A673 (cell line): Measurements from ENCODE around the gene CAGE1. TPM values are rescaled to one million over a fixed set of nuclear protein-coding genes. Genes with fewer than 3 reads are reported as not detected.

Experiments
- BruUV-seq: library from RNA; stranded (reverse); fragments of 400-500 nt; replicated peaks from 2 replicates; lab custom pipeline; 2021; lab: Mats Ljungman, UMichigan
- CTCF ChIA-PET: fragments of 300-600 bp; sonication (Branson Sonifier 250); formaldehyde crosslinking; loops from one replicate; lab custom pipeline; 2022; ENCODE audit warnings: antibody characterized with exemption; lab: Charles Lee
- POLR2A ChIA-PET: fragments of 300-600 bp; sonication (Branson Sonifier 250); formaldehyde crosslinking; loops from one replicate; lab custom pipeline; 2022; ENCODE audit warnings: antibody characterized with exemption; ENCODE audit not compliant: low non-redundant PET; lab: Charles Lee
- DNase-seq: peaks from one replicate; pipeline ENCODE4 v3.0.0-alpha.2; 2015; ENCODE audit warnings: low spot score
- H3K27ac ChIP-seq: fragments of 200-600 bp; sonication (generic); 2 replicates; pipeline ENCODE4 v1.5.1; 2016; ENCODE audit warnings: mixed run types, low read depth, mild to moderate bottlenecking, mixed read lengths, antibody characterized with exemption, low read length; ENCODE audit not compliant: poor library complexity, severe bottlenecking
- H3K27me3 ChIP-seq: fragments of 200-600 bp; sonication (generic); replicated peaks from 2 replicates; pipeline ENCODE4 v1.6.1; 2017; ENCODE audit warnings: mixed run types, low read depth, mild to moderate bottlenecking, mixed read lengths, antibody characterized with exemption, low read length; ENCODE audit not compliant: insufficient read depth, poor library complexity
- H3K36me3 ChIP-seq: fragments of 200-600 bp; sonication (generic); 2 replicates; pipeline ENCODE4 v1.6.1; 2016; ENCODE audit warnings: mixed run types, mild to moderate bottlenecking, mixed read lengths, antibody characterized with exemption, low read length; ENCODE audit not compliant: insufficient read depth, poor library complexity, severe bottlenecking
- H3K4me1 ChIP-seq: fragments of 200-600 bp; sonication (generic); 2 replicates; pipeline ENCODE4 v1.6.1; 2017; ENCODE audit warnings: mixed run types, mild to moderate bottlenecking, mixed read lengths, antibody characterized with exemption, low read length; ENCODE audit not compliant: insufficient read depth, poor library complexity, severe bottlenecking
- H3K4me3 ChIP-seq: fragments of 200-600 bp; sonication (generic); 2 replicates; pipeline ENCODE4 v1.5.1; 2016; ENCODE audit warnings: low read depth, mixed run types, mild to moderate bottlenecking, mixed read lengths, low read length; ENCODE audit not compliant: poor library complexity, severe bottlenecking
- H3K9me3 ChIP-seq: fragments of 200-600 bp; sonication (generic); 2 replicates; pipeline ENCODE4 v1.6.1; 2016; ENCODE audit warnings: mixed run types, low read depth, mild to moderate bottlenecking, mixed read lengths, antibody characterized with exemption, low read length; ENCODE audit not compliant: poor library complexity, severe bottlenecking
- CTCF ChIP-seq: fragments of 300-800, 200-600 bp; sonication (generic); conservative IDR thresholded peaks from 2 replicates; pipeline ENCODE4 v1.5.1; 2017; ENCODE audit warnings: low read depth, mild to moderate bottlenecking, antibody characterized with exemption, low read length, moderate library complexity, mixed read lengths
- EZH2 ChIP-seq: fragments of 200-600 bp; sonication (generic); IDR thresholded peaks from 2 replicates; pipeline ENCODE4 v1.6.1; 2017; ENCODE audit warnings: borderline replicate concordance, low read depth, mild to moderate bottlenecking, mixed read lengths, antibody characterized with exemption, low read length; ENCODE audit not compliant: poor library complexity, severe bottlenecking
- intact Hi-C: fragments of 100-400 bp; cut with micrococcal nuclease; formaldehyde crosslinking; loops from one replicate; pipeline ENCODE4 v1.10.0; 2022; ENCODE audit not compliant: unreplicated experiment
- total RNA-seq: library from RNA; stranded (reverse); gene quantifications from 2 replicates; pipeline ENCODE4 v1.2.3, GENCODE V29; 2021

The CAGE1 gene
- total RNA-seq, 1 experiment from 2014 or later, result 0.19 TPM

GRCh38 chr6:7311917-7312615, 77.5 kb downstream of the CAGE1 start:
- Histone ChIP-seq H3K27me3 (no peaks in the 10 kb centered on the region), H3K4me3 (peak overlapping the region; percentile 85), H3K36me3 (peaks cover 33% of the 10 kb centered on the region), H3K9me3 (no peaks in the 10 kb centered on the region), H3K4me1 (no peaks in the 10 kb centered on the region), H3K27ac (peak overlapping the region; percentile 85)
- no TSS peak for BruUV-seq
- intact Hi-C loops, result loop anchor here (2.0 kb wide), 1 partner anchor 79 kb away; no protein-coding TSS in a partner anchor
- TF ChIP-seq CTCF (no peak), EZH2 (no peak)
- ChIA-PET CTCF (no interaction called here), POLR2A (interaction anchor here (0.6 kb wide), 2 partner anchors 96 to 796 kb away, joined by 9 to 10 read pairs; no protein-coding TSS in a partner anchor)
- DNase-seq, result peak; percentile 52

GRCh38 chr6:7311176-7311575, 78.4 kb downstream of the CAGE1 start:
- CTCF ChIA-PET, result no interaction called here
- intact Hi-C loops, result no loop called here
- BruUV-seq, result no TSS peak
- H3K9me3 ChIP-seq, result no peaks in the 10 kb centered on the region
- H3K27me3 ChIP-seq, result no peaks in the 10 kb centered on the region
- no peak overlapping the region for H3K27ac ChIP-seq
- POLR2A ChIA-PET, result no interaction called here
- H3K4me1 ChIP-seq, result no peaks in the 10 kb centered on the region
- TF ChIP-seq CTCF (no peak), EZH2 (no peak)
- no peak for DNase-seq
- H3K4me3 ChIP-seq, result peak overlapping the region; percentile 85
- peaks cover 41% of the 10 kb centered on the region for H3K36me3 ChIP-seq

GRCh38 chr6:7309050-7309449, 80.5 kb downstream of the CAGE1 start:
- ChIA-PET POLR2A (no interaction called here), CTCF (no interaction called here)
- Histone ChIP-seq H3K4me3 (no peak overlapping the region), H3K27ac (no peak overlapping the region), H3K27me3 (no peaks in the 10 kb centered on the region), H3K9me3 (no peaks in the 10 kb centered on the region), H3K4me1 (peaks cover 2% of the 10 kb centered on the region), H3K36me3 (peaks cover 62% of the 10 kb centered on the region)
- TF ChIP-seq EZH2 (no peak), CTCF (no peak)
- no peak for DNase-seq
- intact Hi-C loops, result no loop called here
- BruUV-seq, result no TSS peak
